GM15510 (cell line): ENCODE results near the gene PCP4L1.

Source experiments
- POLR2A ChIP-seq: IDR thresholded peaks from 3 replicates; pipeline ENCODE4 v1.6.1; 2011; ENCODE audit warnings: borderline replicate concordance; ENCODE audit not compliant: insufficient read length; ENCODE audit errors: extremely low read depth

PCP4L1 gene

GRCh38 chr1:161259345-161259702, 779 bp downstream of the PCP4L1 start:
- TF ChIP-seq POLR2A, result no peak

DNA sequence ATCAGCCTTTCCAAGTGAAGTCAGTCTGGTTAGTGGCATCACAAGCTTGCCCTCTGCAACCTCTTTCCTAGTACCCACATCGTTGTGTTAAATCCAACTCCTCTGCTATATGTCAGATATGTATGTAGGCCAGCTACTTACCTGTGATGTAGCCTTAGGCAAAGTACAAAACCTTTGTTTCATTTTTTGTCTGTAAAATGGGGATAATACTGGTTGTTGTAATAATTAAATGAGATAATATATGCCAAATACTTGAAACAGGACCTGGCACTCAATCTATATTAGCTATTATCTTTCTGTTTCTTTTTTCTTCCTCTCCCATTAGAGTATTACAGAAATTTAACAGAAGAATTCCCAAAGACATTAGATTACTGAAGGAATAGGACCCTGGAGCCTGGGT, 1.2 kb downstream of the PCP4L1 start:
- TF ChIP-seq POLR2A, result no peak

DNA sequence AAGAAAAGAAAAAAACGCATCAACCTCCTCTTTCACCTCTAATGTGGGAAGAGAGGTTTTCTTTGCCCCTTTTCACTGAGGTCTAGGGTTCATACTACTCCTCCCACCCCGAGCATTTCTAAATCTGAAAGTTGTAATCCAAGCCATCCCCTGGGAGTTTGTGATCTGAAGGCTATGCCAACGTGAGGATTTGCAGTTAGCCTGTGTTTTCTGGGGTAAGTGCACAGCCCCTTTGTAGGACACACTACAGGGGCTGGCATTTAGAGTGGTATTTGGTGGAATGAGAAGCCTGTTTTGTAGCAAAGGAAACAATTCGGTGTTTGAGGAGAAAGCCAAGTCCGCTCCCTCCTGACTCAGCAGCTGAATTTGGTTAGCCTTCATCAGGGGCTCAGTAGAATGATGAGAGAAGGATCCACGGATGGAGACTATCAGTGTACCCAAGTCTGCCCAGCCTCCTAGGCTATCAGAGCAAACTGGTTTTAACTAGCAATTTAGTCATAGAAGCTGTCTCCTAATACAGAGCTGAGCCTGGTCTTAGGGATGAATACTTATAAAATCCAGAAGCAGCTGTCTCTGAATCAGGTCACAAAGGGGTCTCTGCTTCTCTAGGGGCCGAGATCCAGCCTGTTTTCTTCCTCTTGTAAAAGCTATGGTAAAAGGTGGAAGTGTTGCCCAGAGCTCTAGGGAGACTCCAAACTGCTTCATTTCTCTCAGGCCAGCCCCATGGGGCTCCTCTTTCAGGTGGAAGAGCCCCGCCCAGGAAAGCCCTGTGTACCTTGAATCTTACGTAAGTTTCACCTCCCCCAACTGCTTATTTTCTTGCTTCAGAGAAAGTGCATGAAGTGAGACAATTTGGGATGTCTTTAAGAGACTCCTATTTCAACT, 2.1 kb downstream of the PCP4L1 start:
- TF ChIP-seq POLR2A, result no peak

- no peak for TF ChIP-seq POLR2A
Measured at GRCh38 chr1:161261261-161262235, 3.0 kb downstream of the PCP4L1 start.

GRCh38 chr1:161265305-161265704, 6.8 kb downstream of the PCP4L1 start:
- TF ChIP-seq POLR2A, result no peak

GRCh38 chr1:161266202-161266601, 7.7 kb downstream of the PCP4L1 start:
- TF ChIP-seq POLR2A, result no peak

GRCh38 chr1:161266836-161267235, 8.3 kb downstream of the PCP4L1 start:
- TF ChIP-seq POLR2A, result no peak

DNA sequence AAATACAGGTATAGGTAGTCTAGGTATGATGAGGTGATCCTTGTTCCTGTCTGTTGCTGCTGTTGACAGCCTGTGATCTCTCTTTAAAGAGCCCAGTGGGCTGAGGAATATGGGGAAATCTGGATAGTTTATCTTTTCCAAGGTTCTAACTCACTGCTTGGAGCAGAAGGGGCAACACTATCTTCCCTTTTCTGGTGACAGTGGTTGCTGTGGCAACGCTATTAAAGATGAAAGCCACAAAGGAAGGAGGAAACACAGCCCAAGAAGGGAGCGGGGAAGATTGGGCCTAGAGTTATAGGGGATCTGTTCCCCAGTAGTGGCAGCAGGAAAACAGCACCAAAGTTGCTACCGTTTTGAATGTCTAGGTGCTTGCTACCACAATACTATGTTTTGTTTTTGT, 8.8 kb downstream of the PCP4L1 start:
- no peak for TF ChIP-seq POLR2A

GRCh38 chr1:161273402-161273801, 14.9 kb downstream of the PCP4L1 start:
- TF ChIP-seq POLR2A, result no peak

DNA sequence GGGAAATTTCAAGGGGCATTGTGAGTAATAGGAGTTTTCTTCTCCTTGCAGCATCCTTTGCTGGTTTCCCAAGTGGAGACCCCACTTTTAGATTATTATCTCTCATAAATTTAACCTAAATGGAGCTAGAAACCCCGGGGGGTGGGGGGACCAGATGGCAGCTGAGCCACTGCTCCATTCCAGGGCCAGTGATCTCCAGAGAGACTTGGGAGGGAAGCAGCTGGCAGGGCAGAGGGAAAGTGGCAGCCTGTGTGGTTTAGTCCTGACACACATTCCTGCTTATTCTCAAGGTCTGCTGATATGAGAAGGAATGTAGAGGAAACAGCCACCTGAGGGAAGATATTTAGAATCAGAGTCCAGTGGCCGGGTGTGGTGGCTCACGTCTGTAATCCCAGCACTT, 16.3 kb downstream of the PCP4L1 start:
- no peak for TF ChIP-seq POLR2A

- TF ChIP-seq POLR2A, result no peak
Measured at GRCh38 chr1:161282991-161283390, 24.4 kb downstream of the PCP4L1 start.

DNA sequence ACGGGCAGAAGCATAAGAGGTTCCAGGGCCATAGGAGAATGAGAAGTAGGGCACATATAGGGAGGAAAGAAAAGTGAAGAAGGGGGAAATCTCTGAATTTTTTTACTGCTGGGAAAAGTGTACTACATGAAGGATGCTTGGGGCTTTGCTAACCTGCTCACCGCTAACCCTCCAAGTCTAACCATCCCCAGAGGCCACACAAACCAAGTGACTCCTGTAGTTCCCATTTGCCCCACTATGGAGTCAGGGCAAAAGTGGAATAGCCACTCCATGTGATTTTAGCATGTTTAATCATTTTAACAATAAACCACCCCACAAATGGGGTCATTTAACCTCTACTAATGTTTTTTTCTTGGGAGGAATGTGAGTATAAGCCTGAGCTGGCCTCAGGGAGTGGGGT, 26.6 kb downstream of the PCP4L1 start:
- TF ChIP-seq POLR2A, result no peak

DNA sequence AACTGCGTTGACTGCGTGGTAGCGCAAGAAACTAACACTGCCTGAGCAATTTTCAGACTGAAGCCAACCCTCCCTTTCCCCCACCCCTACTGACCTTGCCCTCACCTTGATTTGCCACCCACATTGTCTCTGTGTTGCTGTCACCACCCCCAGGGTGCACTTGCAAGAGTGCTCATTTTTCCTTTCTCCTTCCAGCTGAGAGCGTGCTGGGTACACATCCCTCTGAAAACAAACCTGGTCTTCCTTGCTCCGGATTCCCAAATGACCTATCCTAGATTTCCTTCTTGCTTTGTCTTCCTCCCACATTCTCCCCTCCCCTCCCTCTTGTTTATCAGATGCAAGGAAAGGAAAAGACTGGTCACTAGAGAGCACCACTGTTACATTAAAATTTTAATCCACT, 27.0 kb downstream of the PCP4L1 start:
- no peak for TF ChIP-seq POLR2A

DNA sequence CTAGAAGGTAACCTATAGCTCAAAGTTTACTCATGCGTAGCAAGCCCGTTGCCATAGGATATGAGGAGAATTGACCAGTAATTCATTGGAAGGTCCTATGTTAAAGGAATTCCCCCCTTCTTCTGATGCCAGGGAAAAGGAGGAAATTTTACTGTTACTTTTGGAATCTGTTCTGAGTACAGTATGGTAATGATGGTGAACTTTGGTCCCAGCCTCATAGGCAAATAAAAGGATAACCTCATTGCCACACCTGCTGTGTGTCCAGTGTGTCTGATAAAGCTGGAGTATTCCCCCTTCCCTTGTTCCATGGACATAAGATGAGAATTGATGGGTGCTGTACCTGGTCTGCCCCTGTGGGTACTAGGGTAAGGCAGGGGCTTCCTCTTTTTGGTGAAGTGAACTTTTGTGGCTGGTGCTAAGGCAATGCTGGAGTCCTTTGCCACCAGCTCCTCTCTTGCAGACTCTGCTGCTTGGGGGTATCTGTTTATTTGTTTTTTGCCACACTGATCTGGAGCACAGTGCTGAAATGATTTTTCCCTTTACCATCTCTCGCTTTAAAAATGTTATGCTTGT, 29.0 kb downstream of the PCP4L1 start:
- TF ChIP-seq POLR2A, result no peak

- no peak for TF ChIP-seq POLR2A
Measured at GRCh38 chr1:161290779-161291178, 32.2 kb downstream of the PCP4L1 start.
